ENCODE data around the gene GALNS. TPM values are rescaled to one million over a fixed set of nuclear protein-coding genes. Genes with fewer than 3 reads are reported as not detected.
A peak's percentile ranks its signal among the peaks of the same experiment; 100 is the strongest.

The GALNS gene, protein sequence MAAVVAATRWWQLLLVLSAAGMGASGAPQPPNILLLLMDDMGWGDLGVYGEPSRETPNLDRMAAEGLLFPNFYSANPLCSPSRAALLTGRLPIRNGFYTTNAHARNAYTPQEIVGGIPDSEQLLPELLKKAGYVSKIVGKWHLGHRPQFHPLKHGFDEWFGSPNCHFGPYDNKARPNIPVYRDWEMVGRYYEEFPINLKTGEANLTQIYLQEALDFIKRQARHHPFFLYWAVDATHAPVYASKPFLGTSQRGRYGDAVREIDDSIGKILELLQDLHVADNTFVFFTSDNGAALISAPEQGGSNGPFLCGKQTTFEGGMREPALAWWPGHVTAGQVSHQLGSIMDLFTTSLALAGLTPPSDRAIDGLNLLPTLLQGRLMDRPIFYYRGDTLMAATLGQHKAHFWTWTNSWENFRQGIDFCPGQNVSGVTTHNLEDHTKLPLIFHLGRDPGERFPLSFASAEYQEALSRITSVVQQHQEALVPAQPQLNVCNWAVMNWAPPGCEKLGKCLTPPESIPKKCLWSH
- 10 to 100 TPM; 37.2 to 38.6 TPM for total RNA-seq
- total RNA-seq = 33.2 to 39.3 reads per million in 2 donors

- DNase-seq (peak; percentile 97 to 100 (median 99)), ATAC-seq (peak; percentile 91)
- no peaks in the 10 kb centered on the region for H3K9me3 ChIP-seq (ENCODE audit: control insufficient read depth, low read length, poor library complexity, severe bottlenecking)
- Mint-ChIP-seq H3K27ac (peak within 1 kb of the TSS; percentile 98), H3K36me3 (ENCODE audit: low read depth) (peaks cover 7% of the 10 kb centered on the region), H3K4me3 (peak within 1 kb of the TSS; percentile 100), H3K4me1 (peaks cover 23% of the 10 kb centered on the region), H3K27me3 (no peaks in the 10 kb centered on the region)
These were observed at the start of gene GALNS, which contains the start of gene TRAPPC2L for GRCh38 chr16:88856828-88857727. Gene GALNS (minus strand): TSS chr16:88856947. CDS start chr16:88856877, 70 bp downstream. Gene TRAPPC2L (plus strand): TSS chr16:88857127. CDS start chr16:88857151, 24 bp downstream.

DNA sequence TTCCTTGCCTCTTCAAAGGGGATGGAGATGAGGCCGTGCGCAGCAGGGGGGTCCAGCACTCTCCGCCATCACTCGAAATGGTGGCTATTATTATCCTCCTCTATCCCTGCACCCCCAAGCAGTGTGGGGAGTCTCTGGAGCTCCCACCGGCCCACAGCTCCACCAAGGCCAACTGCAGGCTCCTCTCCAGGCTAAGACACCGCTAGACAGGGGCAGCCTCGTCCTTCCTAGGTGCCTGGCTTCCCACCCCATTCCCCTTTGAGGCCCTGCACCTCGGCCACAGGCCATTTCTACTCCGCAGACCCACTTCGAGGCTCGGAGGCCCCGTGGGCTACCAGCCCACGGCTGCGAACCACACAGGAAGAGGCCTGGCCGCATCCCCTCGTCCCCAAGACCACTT is 49.3 kb upstream of the GALNS start:
- H3K4me3 Mint-ChIP-seq = no peak overlapping the region
- H3K9me3 ChIP-seq (ENCODE audit: control insufficient read depth, low read length, poor library complexity, severe bottlenecking) = no peaks in the 10 kb centered on the region
- ATAC-seq (no peak), DNase-seq (no peak)
- H3K36me3 Mint-ChIP-seq (ENCODE audit: low read depth) = no peaks in the 10 kb centered on the region
- H3K4me1 Mint-ChIP-seq = peaks cover 9% of the 10 kb centered on the region
- H3K27me3 Mint-ChIP-seq = no peaks in the 10 kb centered on the region
- H3K27ac Mint-ChIP-seq = no peak overlapping the region

DNA sequence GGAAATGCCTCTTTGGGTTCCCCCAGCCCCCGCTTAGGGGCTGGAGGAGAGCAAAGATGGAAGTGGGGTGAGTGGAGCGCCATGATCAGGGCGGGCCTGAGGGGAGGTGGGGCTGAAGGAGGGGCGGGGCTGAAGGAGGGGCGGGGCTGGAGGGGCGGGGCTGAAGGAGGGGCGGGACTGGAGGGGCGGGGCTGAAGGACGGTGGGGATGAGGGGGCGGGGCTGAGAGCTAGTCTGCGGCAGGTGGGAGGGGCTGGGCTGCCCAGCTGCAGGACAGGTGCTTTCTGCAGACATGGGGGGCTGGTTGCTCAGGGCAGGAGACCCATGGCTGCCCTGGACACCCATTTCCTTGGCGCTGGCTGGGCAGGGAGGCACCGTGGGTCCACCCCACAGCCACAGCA is 48.8 kb upstream of the GALNS start:
- H3K9me3 ChIP-seq (ENCODE audit: control insufficient read depth, low read length, poor library complexity, severe bottlenecking) = no peaks in the 10 kb centered on the region
- Mint-ChIP-seq H3K27me3 (no peaks in the 10 kb centered on the region), H3K27ac (no peak overlapping the region), H3K4me1 (peaks cover 9% of the 10 kb centered on the region), H3K4me3 (no peak overlapping the region), H3K36me3 (ENCODE audit: low read depth) (no peaks in the 10 kb centered on the region)
- ATAC-seq (no peak), DNase-seq (no peak)

DNA sequence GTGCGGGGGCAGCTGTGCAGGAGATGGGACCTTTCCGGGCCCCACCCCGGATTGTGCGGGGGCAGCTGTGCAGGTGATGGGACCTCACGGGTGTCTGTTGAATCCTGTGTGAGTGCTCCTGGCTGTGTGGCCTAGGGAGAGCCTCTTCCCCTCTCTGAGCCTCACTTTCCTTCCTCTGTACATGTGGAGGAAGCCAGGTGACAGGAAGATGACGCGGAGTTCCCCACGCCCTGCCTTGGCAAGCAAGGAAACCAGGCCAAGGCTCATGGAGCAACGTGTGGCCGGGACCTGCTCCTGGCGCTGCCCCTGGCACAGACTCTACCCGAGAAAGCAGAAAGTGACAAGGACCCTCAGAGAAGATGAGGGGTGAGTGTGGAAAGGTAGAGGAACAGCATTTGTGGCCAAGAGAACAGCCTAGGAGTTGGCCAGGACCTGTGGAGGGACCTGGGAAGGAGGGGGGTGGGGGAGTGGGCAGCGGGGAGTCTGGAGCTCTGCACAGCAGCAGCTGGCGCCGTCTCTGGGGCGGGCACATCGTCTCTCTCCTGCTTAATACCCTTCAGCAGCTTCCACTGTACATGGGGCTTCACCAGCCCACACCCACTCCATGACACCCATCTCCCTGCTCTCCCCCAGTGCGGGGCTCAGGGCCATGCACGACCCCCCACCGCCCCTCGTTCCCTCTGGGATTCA is 48.1 kb upstream of the GALNS start:
- Mint-ChIP-seq H3K36me3 (ENCODE audit: low read depth) (no peaks in the 10 kb centered on the region), H3K27me3 (no peaks in the 10 kb centered on the region), H3K4me1 (peaks cover 6% of the 10 kb centered on the region), H3K4me3 (no peak overlapping the region), H3K27ac (no peak overlapping the region)
- no peaks in the 10 kb centered on the region for H3K9me3 ChIP-seq (ENCODE audit: control insufficient read depth, low read length, poor library complexity, severe bottlenecking)
- no peak for ATAC-seq
- no peak for DNase-seq

- Mint-ChIP-seq H3K27ac (no peak overlapping the region), H3K27me3 (peaks cover 4% of the 10 kb centered on the region), H3K4me1 (peaks cover 6% of the 10 kb centered on the region), H3K36me3 (ENCODE audit: low read depth) (no peaks in the 10 kb centered on the region), H3K4me3 (no peak overlapping the region)
- DNase-seq (no peak), ATAC-seq (no peak)
- H3K9me3 ChIP-seq (ENCODE audit: control insufficient read depth, low read length, poor library complexity, severe bottlenecking) = no peaks in the 10 kb centered on the region
These were observed 46.5 kb upstream of the GALNS start for GRCh38 chr16:88903267-88903666.

GRCh38 chr16:88902744-88903143 is 46.0 kb upstream of the GALNS start:
- DNase-seq (no peak), ATAC-seq (no peak)
- H3K4me3 Mint-ChIP-seq = no peak overlapping the region
- H3K9me3 ChIP-seq (ENCODE audit: control insufficient read depth, low read length, poor library complexity, severe bottlenecking) = no peaks in the 10 kb centered on the region
- H3K4me1 Mint-ChIP-seq = peaks cover 6% of the 10 kb centered on the region
- no peaks in the 10 kb centered on the region for H3K36me3 Mint-ChIP-seq (ENCODE audit: low read depth)
- H3K27me3 Mint-ChIP-seq = peaks cover 4% of the 10 kb centered on the region
- H3K27ac Mint-ChIP-seq = no peak overlapping the region

- H3K27me3 Mint-ChIP-seq = peaks cover 4% of the 10 kb centered on the region
- no peak overlapping the region for H3K4me3 Mint-ChIP-seq
These were observed 45.1 kb upstream of the GALNS start for GRCh38 chr16:88901718-88902337.

GRCh38 chr16:88900662-88901052 is 43.9 kb upstream of the GALNS start:
- ATAC-seq (no peak), DNase-seq (no peak)
- peaks cover 4% of the 10 kb centered on the region for H3K27me3 Mint-ChIP-seq
- H3K4me3 Mint-ChIP-seq = no peak overlapping the region
- no peaks in the 10 kb centered on the region for H3K9me3 ChIP-seq (ENCODE audit: control insufficient read depth, low read length, poor library complexity, severe bottlenecking)
- H3K4me1 Mint-ChIP-seq = peaks cover 3% of the 10 kb centered on the region
- no peaks in the 10 kb centered on the region for H3K36me3 Mint-ChIP-seq (ENCODE audit: low read depth)
- no peak overlapping the region for H3K27ac Mint-ChIP-seq

More at GRCh38 chr16:88901718-88902337, 45.1 kb upstream of the GALNS start:
- H3K9me3 ChIP-seq (ENCODE audit: control insufficient read depth, low read length, poor library complexity, severe bottlenecking) = no peaks in the 10 kb centered on the region
- H3K4me1 Mint-ChIP-seq = peaks cover 6% of the 10 kb centered on the region
- DNase-seq (no peak), ATAC-seq (no peak)
- no peak overlapping the region for H3K27ac Mint-ChIP-seq
- no peaks in the 10 kb centered on the region for H3K36me3 Mint-ChIP-seq (ENCODE audit: low read depth)

GRCh38 chr16:88899901-88900661 is 43.3 kb upstream of the GALNS start:
- DNase-seq (no peak), ATAC-seq (no peak)
- H3K36me3 Mint-ChIP-seq (ENCODE audit: low read depth) = no peaks in the 10 kb centered on the region
- H3K27me3 Mint-ChIP-seq = peaks cover 4% of the 10 kb centered on the region
- H3K4me1 Mint-ChIP-seq = peaks cover 2% of the 10 kb centered on the region
- no peak overlapping the region for H3K4me3 Mint-ChIP-seq
- H3K9me3 ChIP-seq (ENCODE audit: control insufficient read depth, low read length, poor library complexity, severe bottlenecking) = no peaks in the 10 kb centered on the region
- no peak overlapping the region for H3K27ac Mint-ChIP-seq

DNA sequence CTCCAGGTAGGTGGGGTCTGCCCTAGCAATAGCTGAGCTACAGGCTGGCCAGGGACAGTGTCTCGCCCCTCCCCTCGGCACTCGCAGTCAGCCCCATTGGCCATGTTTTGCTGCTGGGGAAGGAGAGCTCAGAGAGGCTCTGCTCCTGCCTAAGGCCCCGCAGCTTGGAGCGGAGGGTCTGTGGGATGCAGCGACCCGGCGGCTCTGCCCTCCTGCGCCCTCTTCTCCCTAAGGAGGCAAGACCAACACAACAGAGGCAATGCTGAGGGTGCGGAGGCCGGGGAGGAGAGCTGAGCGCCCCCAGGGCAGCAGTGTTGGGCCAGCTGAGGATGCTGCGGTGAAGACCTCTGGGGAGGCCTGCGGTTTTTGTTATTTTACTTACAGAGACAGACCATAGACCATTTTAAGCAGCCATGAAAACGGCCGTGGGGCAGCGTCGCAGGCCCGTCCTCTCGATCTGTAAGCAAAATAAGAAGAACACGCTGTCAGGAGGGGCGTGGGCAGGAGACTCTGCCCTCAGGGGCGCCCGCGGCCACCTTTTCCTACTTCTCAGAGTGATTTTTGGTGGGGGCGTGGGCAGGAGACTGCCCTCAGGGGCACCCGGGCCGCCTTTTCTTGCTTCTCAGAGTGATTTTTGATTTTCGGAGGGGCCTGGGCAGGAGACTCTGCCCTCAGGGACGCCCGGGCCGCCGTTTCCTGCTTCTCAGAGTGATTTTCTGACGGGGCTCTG is 41.1 kb upstream of the GALNS start:
- Mint-ChIP-seq H3K4me3 (no peak overlapping the region), H3K27ac (no peak overlapping the region), H3K4me1 (peaks cover 2% of the 10 kb centered on the region), H3K36me3 (ENCODE audit: low read depth) (no peaks in the 10 kb centered on the region), H3K27me3 (peaks cover 4% of the 10 kb centered on the region)
- DNase-seq (no peak), ATAC-seq (no peak)
- no peaks in the 10 kb centered on the region for H3K9me3 ChIP-seq (ENCODE audit: control insufficient read depth, low read length, poor library complexity, severe bottlenecking)

DNA sequence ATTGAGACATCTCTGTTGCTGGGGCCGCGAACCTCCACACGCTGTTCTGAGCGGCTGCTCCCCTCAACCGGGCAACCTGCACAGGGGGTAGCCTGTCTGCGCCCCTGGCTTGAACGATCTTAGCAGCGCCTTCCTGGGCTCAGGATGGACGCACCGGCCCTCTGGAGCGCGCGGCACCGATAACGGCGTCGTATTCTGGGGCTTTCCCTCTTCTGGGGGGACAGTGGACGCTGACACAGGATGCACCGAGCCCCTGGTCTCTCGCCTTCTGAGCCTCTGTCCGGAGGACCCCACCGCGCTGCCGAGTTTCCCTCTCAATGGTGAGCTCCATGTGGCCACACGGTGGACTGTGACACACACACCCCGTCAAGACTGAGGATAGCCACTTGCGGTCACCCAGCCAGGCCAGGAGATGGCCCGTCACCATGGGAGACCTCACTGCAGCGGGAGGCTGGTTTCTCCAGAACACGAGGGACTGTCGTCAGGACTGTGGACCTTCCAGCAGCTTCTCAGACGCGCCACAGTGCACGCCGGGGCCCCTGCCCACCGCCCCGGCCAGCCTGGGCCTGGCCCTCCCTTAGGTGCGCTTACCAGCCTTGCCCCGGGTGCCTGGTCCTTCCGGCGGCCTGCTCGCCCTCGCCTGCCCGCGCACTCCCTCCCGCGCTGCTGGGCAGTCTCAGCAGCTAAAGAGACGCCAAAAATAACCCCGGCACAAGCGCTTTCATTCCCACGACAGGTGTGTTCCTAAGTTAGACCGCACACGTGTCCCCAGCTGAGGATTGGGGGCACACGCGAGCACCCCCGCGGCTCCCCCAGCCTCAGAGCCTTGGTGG is 39.7 kb upstream of the GALNS start:
- no peaks in the 10 kb centered on the region for H3K36me3 Mint-ChIP-seq (ENCODE audit: low read depth)
- peaks cover 2% of the 10 kb centered on the region for H3K4me1 Mint-ChIP-seq
- no peak for ATAC-seq
- H3K27me3 Mint-ChIP-seq = peaks cover 4% of the 10 kb centered on the region
- no peaks in the 10 kb centered on the region for H3K9me3 ChIP-seq (ENCODE audit: control insufficient read depth, low read length, poor library complexity, severe bottlenecking)
- DNase-seq = no peak
- no peak overlapping the region for H3K27ac Mint-ChIP-seq
- no peak overlapping the region for H3K4me3 Mint-ChIP-seq

All from T-helper 17 cell (primary cell).